Kidney (tissue), 14 donors: ENCODE data around the gene RFX7. TPM values are rescaled to one million over a fixed set of nuclear protein-coding genes. Genes with fewer than 3 reads are reported as not detected.

Experiments
- DNase-seq, 5 donors: peaks; one replicate each; pipeline ENCODE4 v3.0.0-alpha.2; 2013 to 2020
- FAIRE-seq: peaks from 2 replicates; lab custom pipeline; 2012; peaks lifted over from hg19 to GRCh38; lab: Jason Lieb, UNC
- H3K27ac ChIP-seq, 2 donors: one replicate each; pipeline ENCODE4 v1.7.0; 2013; ENCODE audit warnings: low read depth in 2 of 2, low read length in 2 of 2, inconsistent platforms in 1 of 2
- H3K27me3 ChIP-seq: one replicate; pipeline ENCODE4 v1.7.1; 2013; ENCODE audit warnings: low read length, inconsistent platforms; ENCODE audit not compliant: control insufficient read depth, insufficient read depth
- H3K36me3 ChIP-seq, 3 donors: one replicate each; pipeline versions ENCODE4 v1.7.0 to v1.7.1; 2013; ENCODE audit warnings: low read length in 3 of 3, control low read depth in 1 of 3, inconsistent platforms in 1 of 3; ENCODE audit not compliant: insufficient read depth in 3 of 3, control insufficient read depth in 2 of 3
- H3K4me1 ChIP-seq, 3 donors: one replicate each; pipeline versions ENCODE4 v1.7.0 to v1.7.1; 2013; ENCODE audit warnings: low read length in 3 of 3, inconsistent platforms in 1 of 3, low read depth in 1 of 3; ENCODE audit not compliant: control insufficient read depth in 2 of 3, insufficient read depth in 2 of 3
- H3K4me3 ChIP-seq, 3 donors: one replicate each; pipeline versions ENCODE4 v1.7.0 to v1.8.1; 2013; ENCODE audit warnings: low read length in 3 of 3, control low read depth in 1 of 3, inconsistent platforms in 1 of 3
- H3K9ac ChIP-seq, 3 donors: one replicate each; pipeline versions ENCODE4 v1.7.0 to v1.7.1; 2013; ENCODE audit warnings: low read length in 3 of 3, control low read depth in 1 of 3, inconsistent platforms in 1 of 3
- H3K9me3 ChIP-seq, 3 donors: one replicate each; pipeline versions ENCODE4 v1.7.0 to v1.7.1; 2013; ENCODE audit warnings: low read length in 3 of 3, control low read depth in 1 of 3, inconsistent platforms in 1 of 3; ENCODE audit not compliant: control insufficient read depth in 2 of 3, insufficient read depth in 1 of 3
- CTCF ChIP-seq: IDR thresholded peaks from 3 replicates; pipeline ENCODE4 v1.5.1; 2012; ENCODE audit warnings: mild to moderate bottlenecking, moderate library complexity, borderline replicate concordance; ENCODE audit not compliant: insufficient read depth; ENCODE audit errors: extremely low read depth
- intact Hi-C: fragments of 100-400 bp; cut with DNase I; formaldehyde crosslinking; loops from one replicate; pipeline ENCODE4 v1.11.1; 2022
- polyA plus RNA-seq: library from polyadenylated mRNA; stranded (reverse); fragments of 350-450 nt; fragmentation: Illumina TruSeq; extraction: RNeasy Lipid Tissue Mini Kit (QIAGEN cat#74804); gene quantifications from one replicate; pipeline ENCODE4 v1.2.3, GENCODE V29; 2014; ENCODE audit warnings: low read depth, low replicate concordance; ENCODE audit not compliant: insufficient read depth
- total RNA-seq: library from RNA; stranded (reverse); fragmentation: NEBNext Ultra II Directional; extraction: Animal tissue kit (Norgen Biotek cat#: 25700); gene quantifications from one replicate; pipeline ENCODE4 v1.2.1, GENCODE V29; 2021
- donor health status: control.
- donor health status: control.
- donor health status: control.
- donor health status: control.
- donor health status: control.
- donor health status: DM: yes; HTN: yes; CAD: no.
- donor health status: Normal renal cell carcinoma (clear cell type).

RFX7 gene
- total and polyA plus RNA-seq, 2 donors from 2014 or later, result 1.6 to 15.2 TPM

- Histone ChIP-seq H3K27me3 (no peaks in the 10 kb centered on the region), H3K9ac (no peak overlapping the region), H3K4me3 (no peak overlapping the region), H3K9me3 (no peaks in the 10 kb centered on the region), H3K4me1 (no peaks in the 10 kb centered on the region), H3K27ac (no peak overlapping the region), H3K36me3 (peaks cover 11 to 29% (median 24%) of the 10 kb centered on the region in 3 donors)
- no peak for DNase-seq
- intact Hi-C loops, result no loop called here
- TF ChIP-seq CTCF, result no peak
- FAIRE-seq, result no peak
These were observed 149.5 kb downstream of the RFX7 start for GRCh38 chr15:56094171-56094570.

GRCh38 chr15:56088389-56088788 lies 155.3 kb downstream of the RFX7 start:
- H3K36me3 ChIP-seq, result peaks cover 0 to 3% (median 0%) of the 10 kb centered on the region in 3 donors
- intact Hi-C loops, result no loop called here
- no peak for TF ChIP-seq CTCF
- H3K4me1 ChIP-seq, result no peaks in the 10 kb centered on the region
- H3K27ac ChIP-seq, result no peak overlapping the region
- H3K4me3 ChIP-seq, result no peak overlapping the region
- no peaks in the 10 kb centered on the region for H3K27me3 ChIP-seq
- no peak overlapping the region for H3K9ac ChIP-seq
- no peak for DNase-seq
- H3K9me3 ChIP-seq, result no peaks in the 10 kb centered on the region
- no peak for FAIRE-seq

- FAIRE-seq (no peak), DNase-seq (no peak)
- Histone ChIP-seq H3K27me3 (no peaks in the 10 kb centered on the region), H3K9me3 (no peaks in the 10 kb centered on the region), H3K36me3 (no peaks in the 10 kb centered on the region), H3K27ac (no peak overlapping the region), H3K9ac (no peak overlapping the region), H3K4me1 (no peaks in the 10 kb centered on the region), H3K4me3 (no peak overlapping the region)
- intact Hi-C loops, result no loop called here
- no peak for TF ChIP-seq CTCF
These were observed 157.1 kb downstream of the RFX7 start for GRCh38 chr15:56086566-56086965.

- TF ChIP-seq CTCF, result no peak
- H3K27ac ChIP-seq, result no peak overlapping the region
- no peak overlapping the region for H3K4me3 ChIP-seq
- intact Hi-C loops, result no loop called here
- H3K9me3 ChIP-seq, result no peaks in the 10 kb centered on the region
- no peaks in the 10 kb centered on the region for H3K4me1 ChIP-seq
- H3K27me3 ChIP-seq, result no peaks in the 10 kb centered on the region
- no peaks in the 10 kb centered on the region for H3K36me3 ChIP-seq
- DNase-seq (no peak), FAIRE-seq (no peak)
- no peak overlapping the region for H3K9ac ChIP-seq
These were observed 161.4 kb downstream of the RFX7 start for GRCh38 chr15:56082263-56082761.
